C4-2B (cell line): ENCODE data around the gene EXOSC2.

Experiments
- ZFX ChIP-seq: fragments of 450-650 bp; IDR thresholded peaks from 2 replicates; pipeline ENCODE4 v1.6.1; 2017
- TF ChIP-seq, protein P1 (sequence below): fragments of 450-650 bp; conservative IDR thresholded peaks from 2 replicates; pipeline ENCODE4 v1.5.1; 2017; ENCODE audit warnings: mild to moderate bottlenecking

DNA sequence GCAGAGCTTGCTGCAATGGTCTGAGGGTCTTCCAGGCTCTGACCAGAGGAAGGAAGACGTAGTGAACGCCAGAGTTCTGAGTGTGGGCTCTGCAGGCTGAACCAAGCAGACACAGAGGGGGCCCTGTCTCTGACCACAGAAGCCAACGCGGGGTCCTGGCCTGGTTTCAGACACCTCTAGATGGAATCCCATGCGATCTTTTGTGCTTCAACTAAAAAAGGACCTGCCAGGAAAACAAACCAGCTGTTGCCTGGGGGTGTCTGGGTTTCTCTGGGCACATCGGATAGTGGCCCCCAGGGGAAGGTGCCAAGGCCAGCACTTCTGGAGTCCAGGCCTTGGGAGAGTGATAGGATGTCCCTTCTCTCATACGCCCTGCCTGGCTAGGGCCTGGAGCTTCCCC is 16.3 kb upstream of the EXOSC2 start:
- TF ChIP-seq, protein P1, sequence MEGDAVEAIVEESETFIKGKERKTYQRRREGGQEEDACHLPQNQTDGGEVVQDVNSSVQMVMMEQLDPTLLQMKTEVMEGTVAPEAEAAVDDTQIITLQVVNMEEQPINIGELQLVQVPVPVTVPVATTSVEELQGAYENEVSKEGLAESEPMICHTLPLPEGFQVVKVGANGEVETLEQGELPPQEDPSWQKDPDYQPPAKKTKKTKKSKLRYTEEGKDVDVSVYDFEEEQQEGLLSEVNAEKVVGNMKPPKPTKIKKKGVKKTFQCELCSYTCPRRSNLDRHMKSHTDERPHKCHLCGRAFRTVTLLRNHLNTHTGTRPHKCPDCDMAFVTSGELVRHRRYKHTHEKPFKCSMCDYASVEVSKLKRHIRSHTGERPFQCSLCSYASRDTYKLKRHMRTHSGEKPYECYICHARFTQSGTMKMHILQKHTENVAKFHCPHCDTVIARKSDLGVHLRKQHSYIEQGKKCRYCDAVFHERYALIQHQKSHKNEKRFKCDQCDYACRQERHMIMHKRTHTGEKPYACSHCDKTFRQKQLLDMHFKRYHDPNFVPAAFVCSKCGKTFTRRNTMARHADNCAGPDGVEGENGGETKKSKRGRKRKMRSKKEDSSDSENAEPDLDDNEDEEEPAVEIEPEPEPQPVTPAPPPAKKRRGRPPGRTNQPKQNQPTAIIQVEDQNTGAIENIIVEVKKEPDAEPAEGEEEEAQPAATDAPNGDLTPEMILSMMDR = no peak
- no peak for TF ChIP-seq ZFX
